HG03521 (cell line): Measurements from ENCODE around the gene LMO1.

Experiments
- ATAC-seq: cut with Tn5 transposase; IDR thresholded peaks from one replicate; pipeline ENCODE4 v1.9.1; 2021; ENCODE audit warnings: mild to moderate bottlenecking, moderate library complexity; ENCODE audit not compliant: unreplicated experiment

LMO1 gene

GRCh38 chr11:8207080-8208000 lies 56.3 kb downstream of the LMO1 start:
- no peak for ATAC-seq

GRCh38 chr11:8206251-8207079 lies 57.2 kb downstream of the LMO1 start:
- ATAC-seq = no peak

- ATAC-seq = no peak
Observed at GRCh38 chr11:8205566-8205965, 58.1 kb downstream of the LMO1 start.

- ATAC-seq = no peak
Observed at GRCh38 chr11:8204596-8204995, 59.1 kb downstream of the LMO1 start.

GRCh38 chr11:8204025-8204424 lies 59.7 kb downstream of the LMO1 start:
- ATAC-seq = no peak

GRCh38 chr11:8203414-8203715 lies 60.3 kb downstream of the LMO1 start:
- ATAC-seq = no peak

- no peak for ATAC-seq
Observed at GRCh38 chr11:8202516-8203413, 60.9 kb downstream of the LMO1 start.

- peak; percentile 62 for ATAC-seq
Observed at GRCh38 chr11:8201644-8202365, 61.9 kb downstream of the LMO1 start.

GRCh38 chr11:8199676-8200075 lies 64.0 kb downstream of the LMO1 start:
- ATAC-seq = no peak

GRCh38 chr11:8196749-8197148 lies 66.9 kb downstream of the LMO1 start:
- no peak for ATAC-seq

GRCh38 chr11:8194956-8195355 lies 68.7 kb downstream of the LMO1 start:
- no peak for ATAC-seq

GRCh38 chr11:8192896-8193209 lies 70.8 kb downstream of the LMO1 start:
- ATAC-seq = no peak

GRCh38 chr11:8192016-8192895 lies 71.4 kb downstream of the LMO1 start:
- ATAC-seq = no peak

GRCh38 chr11:8190431-8190830 lies 73.2 kb downstream of the LMO1 start:
- no peak for ATAC-seq

GRCh38 chr11:8186429-8186828 lies 77.2 kb downstream of the LMO1 start:
- no peak for ATAC-seq

- ATAC-seq = no peak
Observed at GRCh38 chr11:8183111-8183510, 80.6 kb downstream of the LMO1 start.

GRCh38 chr11:8180469-8180868 lies 83.2 kb downstream of the LMO1 start:
- no peak for ATAC-seq

- ATAC-seq = no peak
Observed at GRCh38 chr11:8178297-8178696, 85.4 kb downstream of the LMO1 start.

GRCh38 chr11:8177136-8177535 lies 86.5 kb downstream of the LMO1 start:
- no peak for ATAC-seq
